Ishikawa (cell line): Measurements from ENCODE around the gene PABPN1L.

Experiments
- CEBPB ChIP-seq: IDR thresholded peaks from 2 replicates; pipeline ENCODE4 v1.6.1; 2012
- CREB1 ChIP-seq: IDR thresholded peaks from 2 replicates; pipeline ENCODE4 v1.6.1; 2012; ENCODE audit warnings: low read depth
- EGR1 ChIP-seq: IDR thresholded peaks from 2 replicates; pipeline ENCODE4 v1.6.1; 2012
- EP300 ChIP-seq: IDR thresholded peaks from 2 replicates; pipeline ENCODE4 v1.6.1; 2012; ENCODE audit warnings: borderline replicate concordance
- FOXM1 ChIP-seq: IDR thresholded peaks from 2 replicates; pipeline ENCODE4 v1.6.1; 2012; ENCODE audit warnings: low read depth, borderline replicate concordance
- NFIC ChIP-seq: IDR thresholded peaks from 2 replicates; pipeline ENCODE4 v1.6.1; 2012
- RAD21 ChIP-seq: IDR thresholded peaks from 2 replicates; pipeline ENCODE4 v1.6.1; 2012; ENCODE audit warnings: low read depth
- TAF1 ChIP-seq: IDR thresholded peaks from 2 replicates; pipeline ENCODE4 v1.6.1; 2012; ENCODE audit warnings: low read depth, mild to moderate bottlenecking
- TCF12 ChIP-seq: IDR thresholded peaks from 2 replicates; pipeline ENCODE4 v1.6.1; 2012; ENCODE audit warnings: low read depth
- TEAD4 ChIP-seq: IDR thresholded peaks from 2 replicates; pipeline ENCODE4 v1.6.1; 2012
- YY1 ChIP-seq: IDR thresholded peaks from 2 replicates; pipeline ENCODE4 v1.6.1; 2012; ENCODE audit warnings: low read depth
- ZBTB7A ChIP-seq: IDR thresholded peaks from 2 replicates; pipeline ENCODE4 v1.6.1; 2012; ENCODE audit warnings: low read depth
- TF ChIP-seq, protein P1 (sequence below): IDR thresholded peaks from 2 replicates; pipeline ENCODE4 v1.6.1; 2012
- TF ChIP-seq, protein P2 (sequence below): IDR thresholded peaks from 2 replicates; pipeline ENCODE4 v1.6.1; 2012
- TF ChIP-seq, protein P3 (sequence below): IDR thresholded peaks from 2 replicates; pipeline ENCODE4 v1.6.1; 2012; ENCODE audit warnings: low read depth, mild to moderate bottlenecking

The PABPN1L gene

DNA sequence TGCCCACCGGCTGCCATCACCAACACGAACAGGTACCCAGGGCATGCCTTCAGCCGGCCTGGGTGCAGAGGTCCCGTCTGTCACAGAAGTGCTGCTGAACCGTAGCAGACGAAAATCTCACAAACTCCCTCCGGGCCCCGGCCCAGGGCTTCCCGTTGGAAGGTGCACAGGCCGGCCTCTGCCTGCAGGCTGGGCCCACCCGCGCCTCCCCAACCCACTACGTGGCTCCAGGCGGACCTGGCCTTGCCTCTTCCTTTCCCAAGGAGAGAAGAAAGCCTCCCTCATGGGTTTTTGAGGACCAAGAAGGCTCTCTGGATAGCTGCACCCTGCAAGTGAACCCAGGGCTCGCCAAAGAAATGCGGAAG lies 45.5 kb upstream of the PABPN1L start:
- TF ChIP-seq TCF12 (no peak), CREB1 (no peak), NFIC (no peak), CEBPB (no peak), RAD21 (no peak), TEAD4 (no peak), EGR1 (no peak), ZBTB7A (no peak)
- TF ChIP-seq, protein P1, sequence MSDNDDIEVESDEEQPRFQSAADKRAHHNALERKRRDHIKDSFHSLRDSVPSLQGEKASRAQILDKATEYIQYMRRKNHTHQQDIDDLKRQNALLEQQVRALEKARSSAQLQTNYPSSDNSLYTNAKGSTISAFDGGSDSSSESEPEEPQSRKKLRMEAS, result no peak
- TF ChIP-seq, protein P2, sequence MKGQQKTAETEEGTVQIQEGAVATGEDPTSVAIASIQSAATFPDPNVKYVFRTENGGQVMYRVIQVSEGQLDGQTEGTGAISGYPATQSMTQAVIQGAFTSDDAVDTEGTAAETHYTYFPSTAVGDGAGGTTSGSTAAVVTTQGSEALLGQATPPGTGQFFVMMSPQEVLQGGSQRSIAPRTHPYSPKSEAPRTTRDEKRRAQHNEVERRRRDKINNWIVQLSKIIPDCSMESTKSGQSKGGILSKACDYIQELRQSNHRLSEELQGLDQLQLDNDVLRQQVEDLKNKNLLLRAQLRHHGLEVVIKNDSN, result no peak

DNA sequence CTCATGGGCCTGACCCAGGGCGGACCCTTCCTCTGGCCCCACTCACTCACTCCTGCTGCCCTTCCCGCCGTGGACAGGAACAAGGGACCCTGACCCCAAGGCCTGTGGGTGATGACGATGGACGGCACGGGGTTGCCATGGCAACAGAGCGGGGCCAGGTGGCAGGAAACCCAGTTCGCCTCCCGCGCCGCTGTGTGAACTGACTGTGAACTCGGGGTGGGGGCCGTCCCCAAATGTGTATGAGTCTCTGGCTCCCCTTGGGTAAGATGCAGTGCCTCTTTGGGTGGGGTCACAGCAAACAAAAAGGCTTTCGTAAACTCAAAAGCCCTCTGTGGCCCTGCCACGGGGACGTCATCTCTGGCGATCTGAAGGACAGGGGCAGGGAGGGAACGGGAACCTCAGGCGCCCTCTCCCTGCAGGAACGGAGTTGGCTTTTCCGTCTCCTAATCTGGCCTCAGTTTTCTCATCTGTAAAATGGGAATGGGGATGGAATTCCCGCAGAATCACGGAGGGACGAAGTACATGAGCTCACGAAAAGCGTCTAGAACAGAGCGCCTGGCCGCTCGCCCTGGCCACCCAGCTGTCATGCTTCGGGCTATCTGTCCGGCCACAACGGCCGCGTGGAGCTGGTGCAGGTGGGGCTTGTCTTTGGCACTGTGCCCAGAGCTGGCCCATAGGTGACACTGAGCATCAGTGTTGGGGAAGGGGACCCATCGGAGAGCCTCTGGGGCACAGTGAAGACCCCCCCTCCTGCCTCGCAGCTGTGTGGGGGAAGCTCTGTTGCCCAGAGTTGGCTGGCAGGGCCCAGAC lies 44.9 kb upstream of the PABPN1L start:
- TF ChIP-seq, protein P3, sequence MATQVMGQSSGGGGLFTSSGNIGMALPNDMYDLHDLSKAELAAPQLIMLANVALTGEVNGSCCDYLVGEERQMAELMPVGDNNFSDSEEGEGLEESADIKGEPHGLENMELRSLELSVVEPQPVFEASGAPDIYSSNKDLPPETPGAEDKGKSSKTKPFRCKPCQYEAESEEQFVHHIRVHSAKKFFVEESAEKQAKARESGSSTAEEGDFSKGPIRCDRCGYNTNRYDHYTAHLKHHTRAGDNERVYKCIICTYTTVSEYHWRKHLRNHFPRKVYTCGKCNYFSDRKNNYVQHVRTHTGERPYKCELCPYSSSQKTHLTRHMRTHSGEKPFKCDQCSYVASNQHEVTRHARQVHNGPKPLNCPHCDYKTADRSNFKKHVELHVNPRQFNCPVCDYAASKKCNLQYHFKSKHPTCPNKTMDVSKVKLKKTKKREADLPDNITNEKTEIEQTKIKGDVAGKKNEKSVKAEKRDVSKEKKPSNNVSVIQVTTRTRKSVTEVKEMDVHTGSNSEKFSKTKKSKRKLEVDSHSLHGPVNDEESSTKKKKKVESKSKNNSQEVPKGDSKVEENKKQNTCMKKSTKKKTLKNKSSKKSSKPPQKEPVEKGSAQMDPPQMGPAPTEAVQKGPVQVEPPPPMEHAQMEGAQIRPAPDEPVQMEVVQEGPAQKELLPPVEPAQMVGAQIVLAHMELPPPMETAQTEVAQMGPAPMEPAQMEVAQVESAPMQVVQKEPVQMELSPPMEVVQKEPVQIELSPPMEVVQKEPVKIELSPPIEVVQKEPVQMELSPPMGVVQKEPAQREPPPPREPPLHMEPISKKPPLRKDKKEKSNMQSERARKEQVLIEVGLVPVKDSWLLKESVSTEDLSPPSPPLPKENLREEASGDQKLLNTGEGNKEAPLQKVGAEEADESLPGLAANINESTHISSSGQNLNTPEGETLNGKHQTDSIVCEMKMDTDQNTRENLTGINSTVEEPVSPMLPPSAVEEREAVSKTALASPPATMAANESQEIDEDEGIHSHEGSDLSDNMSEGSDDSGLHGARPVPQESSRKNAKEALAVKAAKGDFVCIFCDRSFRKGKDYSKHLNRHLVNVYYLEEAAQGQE, result no peak
- no peak for TF ChIP-seq TEAD4
- TF ChIP-seq EP300, result no peak
- no peak for TF ChIP-seq EGR1
- TF ChIP-seq CEBPB, result no peak
- TF ChIP-seq TCF12, result no peak
- TF ChIP-seq TAF1, result no peak
- no peak for TF ChIP-seq RAD21
- TF ChIP-seq, protein P2, result no peak
- no peak; the same call in 1 of the 2 replicates for TF ChIP-seq NFIC
- TF ChIP-seq, protein P1, result no peak
- no peak for TF ChIP-seq YY1
- TF ChIP-seq FOXM1, result no peak
- TF ChIP-seq CREB1, result no peak
- no peak for TF ChIP-seq ZBTB7A

DNA sequence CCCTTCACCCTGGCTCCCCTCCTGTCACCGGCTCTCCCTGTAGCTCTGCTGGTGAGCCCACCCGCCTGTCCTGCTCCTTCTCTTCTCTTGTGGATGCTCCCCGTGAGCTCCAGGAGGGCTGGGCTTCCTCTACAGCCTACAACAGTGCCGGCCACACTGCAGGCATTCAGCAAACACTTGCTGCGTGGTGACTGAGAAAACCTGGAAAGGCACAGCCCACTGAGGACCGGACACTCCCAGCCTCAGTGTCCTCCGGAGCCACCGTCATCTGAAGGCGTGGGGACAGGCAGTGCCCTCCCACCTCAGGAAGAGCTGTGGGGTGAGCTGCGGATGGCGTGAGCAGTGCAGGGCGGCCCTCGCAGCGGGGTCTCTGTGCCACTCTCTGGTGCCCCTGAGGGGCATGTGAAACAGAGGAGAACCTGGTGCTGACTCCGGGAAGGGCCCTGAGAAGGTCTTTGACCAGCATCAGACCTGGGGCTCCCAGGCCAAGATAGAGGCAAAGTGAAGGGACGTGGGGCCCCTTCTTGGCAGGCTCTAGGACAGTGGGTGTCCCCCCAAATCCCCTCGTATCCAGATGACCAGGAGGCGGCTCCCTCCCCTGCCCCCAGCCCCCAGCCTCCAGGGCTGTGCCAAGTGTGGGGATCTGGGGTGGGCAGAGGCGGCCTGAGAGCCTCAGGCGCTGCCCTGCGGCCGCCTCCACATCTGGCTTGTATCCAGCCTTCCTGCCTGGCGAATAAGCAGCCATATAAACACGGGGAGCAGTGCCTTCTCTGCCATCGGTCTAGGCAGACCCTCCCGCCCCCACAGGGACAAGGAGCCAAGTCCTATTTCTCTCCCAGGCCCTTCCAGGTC lies 44.0 kb upstream of the PABPN1L start:
- 0 out of 2 replicates have a peak, but pooled peaks have one; percentile 30 for TF ChIP-seq EGR1
- no peak for TF ChIP-seq RAD21
- no peak for TF ChIP-seq NFIC
- TF ChIP-seq, protein P1, result no peak
- TF ChIP-seq TAF1, result no peak
- TF ChIP-seq YY1, result no peak
- TF ChIP-seq, protein P2, result no peak

DNA sequence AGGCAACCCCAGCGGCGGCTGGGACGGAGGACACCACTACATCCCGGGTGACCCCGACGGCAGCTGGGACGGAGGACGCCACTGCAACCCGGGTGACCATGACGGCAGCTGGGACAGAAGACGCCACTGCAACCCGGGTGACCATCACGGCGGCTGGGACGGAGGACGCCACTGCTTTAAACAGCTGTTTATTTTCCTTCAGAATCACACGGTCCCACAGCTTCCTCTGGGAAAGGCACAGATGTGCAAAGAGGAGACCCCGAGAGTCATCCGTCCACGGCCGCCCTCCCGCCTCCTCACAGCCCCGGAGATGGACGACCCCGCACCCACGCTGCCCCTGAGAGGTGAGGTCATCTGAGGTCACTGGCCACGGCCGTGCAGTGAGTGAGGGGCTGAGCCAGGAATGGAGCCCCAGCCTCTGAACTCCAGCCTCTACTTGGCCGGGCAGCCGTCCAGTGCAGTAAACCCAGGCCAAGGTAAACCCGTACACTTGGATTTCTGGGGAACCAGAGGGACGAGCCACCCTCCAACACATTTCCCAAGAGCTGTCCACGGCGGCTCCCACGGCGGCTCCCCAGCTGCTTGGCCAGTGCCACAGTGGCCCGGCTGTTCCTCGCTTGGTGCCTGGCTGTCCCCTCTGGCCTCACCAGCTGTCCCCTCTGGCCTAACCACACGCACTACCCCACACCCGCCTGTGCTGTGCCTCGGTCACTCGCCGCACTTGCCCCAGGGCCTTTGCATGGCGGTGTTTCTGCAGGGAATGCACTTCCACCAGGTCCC lies 43.2 kb upstream of the PABPN1L start:
- TF ChIP-seq, protein P3, result no peak
- TF ChIP-seq YY1 (no peak), CREB1 (no peak), TAF1 (no peak), TCF12 (no peak), EGR1 (no peak)

DNA sequence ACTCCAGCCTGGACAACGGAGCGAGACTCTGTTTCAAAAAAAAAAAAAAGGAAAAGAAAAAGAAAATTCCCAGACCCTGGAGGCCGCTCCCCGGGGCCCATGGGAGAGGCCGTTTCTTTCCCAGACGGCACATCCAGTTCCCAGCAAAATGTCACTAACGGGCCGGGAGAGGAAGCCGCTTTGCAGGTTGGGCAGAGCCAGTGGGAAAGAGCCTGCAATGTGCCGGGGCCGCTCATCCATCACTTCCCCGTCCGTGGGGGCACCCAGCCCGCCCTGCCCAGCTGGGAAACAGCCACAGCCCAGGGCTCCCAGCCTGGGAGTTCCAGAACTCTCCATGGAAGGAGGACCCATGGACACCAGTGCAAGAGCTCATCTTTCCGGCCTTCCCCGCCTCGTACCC lies 41.8 kb upstream of the PABPN1L start:
- TF ChIP-seq, protein P3, result no peak
- TF ChIP-seq TAF1 (no peak), TEAD4 (no peak), CEBPB (no peak), EGR1 (no peak), CREB1 (no peak), ZBTB7A (no peak), FOXM1 (no peak), TCF12 (no peak), EP300 (no peak), YY1 (no peak), NFIC (no peak), RAD21 (no peak)
- TF ChIP-seq, protein P2, result no peak
- TF ChIP-seq, protein P1, result no peak
